K562 (cell line): ENCODE measurements around the gene SLC43A1. TPM values are rescaled to one million over a fixed set of nuclear protein-coding genes. Genes with fewer than 3 reads are reported as not detected.

Experiments
- ATAC-seq: fragments of 200-7000 bp; cut with Tn5 transposase; 3 replicates; pipeline ENCODE4 v1.9.1; 2020; ENCODE audit warnings: moderate library complexity
- BruUV-seq: library from RNA; stranded (reverse); fragments of 400-500 nt; replicated peaks from 2 replicates; lab custom pipeline; 2021; lab: Mats Ljungman, UMichigan
- CTCF ChIA-PET: fragments of 300-600 bp; formaldehyde crosslinking; extraction: SDS; loops from one replicate; lab custom pipeline; 2021; ENCODE audit warnings: low intra/inter-chr PET ratio; lab: Yijun Ruan, JAX
- POLR2A ChIA-PET: fragments of 300-600, 350-650 bp; sonication (Branson Sonifier 250); formaldehyde crosslinking; extraction: SDS; loops from one replicate; lab custom pipeline; 2021; ENCODE audit warnings: antibody characterized with exemption, inconsistent platforms; lab: Yijun Ruan, JAX
- DNase-seq, 4 experiments: peaks; one replicate each; pipeline versions ENCODE4 v3.0.0 to v3.0.0-alpha.2; 2011 to 2018; ENCODE audit warnings: low spot score in 3 of 4, mixed read lengths in 3 of 4; ENCODE audit errors: extremely low read depth in 1 of 4
- FAIRE-seq: peaks from 2 replicates; lab custom pipeline; 2011; peaks lifted over from hg19 to GRCh38; lab: Jason Lieb, UNC
- H2AFZ ChIP-seq: 2 replicates; pipeline ENCODE4 v1.6.0; 2011; ENCODE audit warnings: low read depth, low read length, control low read depth, inconsistent platforms
- H3K27ac ChIP-seq: fragments of 200-600 bp; 3 replicates; pipeline ENCODE4 v1.8.0; 2011; ENCODE audit warnings: low read depth, mild to moderate bottlenecking, control low read depth, inconsistent platforms, low read length, moderate library complexity, mixed read lengths; ENCODE audit errors: extremely low read depth
- H3K27me3 ChIP-seq, 2 experiments: fragments of 300-600 bp in 1 of 2; 2 replicates in 1 of 2; 3 replicates in 1 of 2; pipeline versions ENCODE4 v1.6.0 to v1.8.0; 2011; ENCODE audit warnings: inconsistent platforms in 2 of 2, low read length in 2 of 2, mild to moderate bottlenecking in 1 of 2, mixed read lengths in 1 of 2, moderate library complexity in 1 of 2; ENCODE audit not compliant: control insufficient read depth in 2 of 2, insufficient read depth in 2 of 2
- H3K36me3 ChIP-seq: fragments of 300-600 bp; 3 replicates; pipeline ENCODE4 v1.8.0; 2011; ENCODE audit warnings: mild to moderate bottlenecking, low read length, inconsistent platforms; ENCODE audit not compliant: control insufficient read depth, insufficient read depth
- H3K4me1 ChIP-seq, 2 experiments: fragments of 200-600 bp in 1 of 2; replicated peaks in 1 of 2; 2 replicates in 1 of 2; 3 replicates in 1 of 2; pipeline versions ENCODE4 v1.5.1 to v1.8.0; 2011; ENCODE audit warnings: inconsistent platforms in 2 of 2, low read length in 2 of 2, mild to moderate bottlenecking in 1 of 2, mixed read lengths in 1 of 2, moderate library complexity in 1 of 2; ENCODE audit not compliant: control insufficient read depth in 2 of 2, insufficient read depth in 2 of 2
- H3K4me2 ChIP-seq: 2 replicates; pipeline ENCODE4 v1.6.1; 2011; ENCODE audit warnings: low read length, control low read depth, inconsistent platforms, mixed read lengths; ENCODE audit not compliant: insufficient read depth
- H3K4me3 ChIP-seq: fragments of 200-600 bp; sonication (generic), shearing (Covaris generic); 2 replicates; pipeline ENCODE4 v1.5.1; 2016; ENCODE audit warnings: control low read depth, inconsistent platforms
- H3K79me2 ChIP-seq: fragments of 200-600 bp; 3 replicates; pipeline ENCODE4 v1.8.0; 2011; ENCODE audit warnings: low read length, inconsistent platforms; ENCODE audit not compliant: control insufficient read depth, insufficient read depth
- H3K9ac ChIP-seq, 2 experiments: 2 replicates each; pipeline versions ENCODE4 v1.6.0 to v1.6.1; 2011; ENCODE audit warnings: low read depth in 2 of 2, low read length in 2 of 2, control low read depth in 1 of 2, inconsistent platforms in 1 of 2, mild to moderate bottlenecking in 1 of 2, mixed read lengths in 1 of 2; ENCODE audit not compliant: insufficient read depth in 1 of 2
- H3K9me1 ChIP-seq: one replicate; pipeline ENCODE4 v1.6.0; 2011; ENCODE audit warnings: inconsistent platforms, mild to moderate bottlenecking, low read length, moderate library complexity; ENCODE audit not compliant: control insufficient read depth, insufficient read depth
- H3K9me3 ChIP-seq: replicated peaks from 2 replicates; pipeline ENCODE4 v1.5.1; 2011; ENCODE audit warnings: low read depth, low read length, inconsistent platforms; ENCODE audit not compliant: control insufficient read depth, insufficient read depth
- H4K20me1 ChIP-seq: replicated peaks from 2 replicates; pipeline ENCODE4 v1.6.1; 2011; ENCODE audit warnings: low read length, inconsistent platforms, mixed read lengths; ENCODE audit not compliant: control insufficient read depth, insufficient read depth
- FUS ChIP-seq: fragments of 200-400 bp; formaldehyde crosslinking; optimal IDR thresholded peaks from 2 replicates; pipeline ENCODE3; 2017; ENCODE audit warnings: low read depth, low read length
- GTF3C2 ChIP-seq: IDR thresholded peaks from 3 replicates; pipeline ENCODE4 v1.6.1; 2011; ENCODE audit warnings: borderline replicate concordance, mild to moderate bottlenecking, moderate library complexity; ENCODE audit not compliant: insufficient read length; ENCODE audit errors: extremely low read depth
- ID3 ChIP-seq, 2 experiments: fragments of 250-450 bp in 1 of 2; fragments of 450-650 bp in 1 of 2; sonication (Bioruptor Pico) in 1 of 2; IDR thresholded peaks; 2 replicates each; pipeline versions ENCODE4 v1.6.1 to v1.8.0; 2016 to 2021; ENCODE audit warnings: mild to moderate bottlenecking in 2 of 2, moderate library complexity in 2 of 2, missing compliant biosample characterization in 1 of 2, missing genetic modification characterization in 1 of 2
- MCM3 ChIP-seq: fragments of 450-650 bp; IDR thresholded peaks from 2 replicates; pipeline ENCODE4 v1.6.1; 2016
- SIN3A ChIP-seq, 2 experiments: fragments of 150-350 bp in 1 of 2; IDR thresholded peaks; 2 replicates each; pipeline ENCODE4 v1.6.1; 2011 to 2016; ENCODE audit warnings: borderline replicate concordance in 2 of 2, low read depth in 2 of 2, low read length in 2 of 2, mild to moderate bottlenecking in 2 of 2, moderate library complexity in 2 of 2; ENCODE audit not compliant: control insufficient read depth in 1 of 2
- SMARCE1 ChIP-seq: fragments of 450-650 bp; IDR thresholded peaks from 2 replicates; pipeline ENCODE4 v1.7.1; 2016; ENCODE audit warnings: mild to moderate bottlenecking
- SP2 ChIP-seq: IDR thresholded peaks from 2 replicates; pipeline ENCODE4 v1.6.1; 2011; ENCODE audit warnings: mild to moderate bottlenecking, low read depth, low read length, moderate library complexity; ENCODE audit not compliant: poor library complexity, severe bottlenecking; ENCODE audit errors: extremely low read depth
- ZFX ChIP-seq: sonication (generic); formaldehyde crosslinking; IDR thresholded peaks from 2 replicates; pipeline ENCODE4 v1.8.0; 2022; ENCODE audit warnings: mild to moderate bottlenecking, missing genetic modification reagents, moderate library complexity
- ZNF407 ChIP-seq: fragments of 450-650 bp; IDR thresholded peaks from 2 replicates; pipeline ENCODE4 v1.6.1; 2016; ENCODE audit warnings: low read depth
- WGBS: fragments of 100-300 bp; shearing (Covaris generic); methylation state at CpG from one replicate; pipeline ENCODE4 v1.1.6; 2016; ENCODE audit warnings: low coverage, mixed read lengths; ENCODE audit not compliant: insufficient coverage; ENCODE audit errors: missing lambda C conversion rate; 5-methylcytosine and 5-hydroxymethylcytosine counted together
- in situ Hi-C: fragments of 300-500 bp; cut with MboI; formaldehyde crosslinking; loops from 4 replicates; pipeline ENCODE4 v1.15.0; 2018; ENCODE audit warnings: inconsistent platforms, mixed read lengths
- intact Hi-C: fragments of 100-400 bp; cut with micrococcal nuclease; formaldehyde crosslinking; loops from 2 replicates; pipeline ENCODE4 v1.14.2; 2022
- polyA plus RNA-seq, 8 experiments: library from polyadenylated mRNA; depleted of rRNA in 4 of 8; stranded (reverse) in 5 of 8; unstranded in 3 of 8; fragments of >200 nt; fragmentation: Nextera tagmentation in 2 of 8; fragmentation: Illumina TruSeq in 1 of 8; extraction: Ambion mirVana in 2 of 8; extraction: Trizol in 1 of 8; gene quantifications; 2 replicates each; pipeline versions ENCODE4 v1.2.1 to v1.2.3, GENCODE V29; 2011 to 2014; ENCODE audit warnings: inconsistent platforms in 1 of 8, missing spikeins in 1 of 8
- total RNA-seq, 7 experiments: library from RNA; depleted of rRNA in 6 of 7; stranded (reverse); fragments of >200 nt in 6 of 7; fragmentation: Illumina TruSeq in 2 of 7; extraction: Trizol in 2 of 7; gene quantifications; 2 replicates each; pipeline versions ENCODE4 v1.2.1 to v1.2.3, GENCODE V29; 2011 to 2021; ENCODE audit warnings: low replicate concordance in 1 of 7

SLC43A1 gene
- total and polyA plus RNA-seq, 9 of the 15 experiments (the other 6 are each of a cell fraction or from before 2014, with no cell fraction given) = 2.6 to 41.8 (median 24.6) TPM

GRCh38 chr11:57530215-57530595, 14.7 kb upstream of the SLC43A1 start:
- peak overlapping the region; percentile 90 for H3K27ac ChIP-seq
- H3K9me3 ChIP-seq = no peaks in the 10 kb centered on the region
- peak; percentile 10 for ATAC-seq
- H3K4me3 ChIP-seq = peak overlapping the region; percentile 82
- peak overlapping the region; percentile 89 for H2AFZ ChIP-seq
- in situ Hi-C loops (no loop called here), intact Hi-C loops (loop anchor here (1.0 to 2.0 kb wide), 2 partner anchors 37 to 111 kb away; partner anchors contain the start of gene UBE2L6)
- WGBS = 1% methylated on average over 16 of the region's 17 CpGs
- H3K79me2 ChIP-seq = peaks cover 35% of the 10 kb centered on the region
- H3K4me1 ChIP-seq = peaks cover 9 to 34% of the 10 kb centered on the region in 2 experiments; a peak in 4 of 5 replicates
- FAIRE-seq = peak; percentile 40
- H3K27me3 ChIP-seq = no peaks in the 10 kb centered on the region
- H3K9me1 ChIP-seq = no peaks in the 10 kb centered on the region
- H3K4me2 ChIP-seq = peak overlapping the region; percentile 97
- BruUV-seq = TSS peak; percentile 78
- H3K9ac ChIP-seq = peak overlapping the region; percentile 91 to 93
- CTCF ChIA-PET = interaction anchor here (0.8 to 1.1 kb wide), 2 partner anchors 37 to 115 kb away, joined by 3 to 4 read pairs; no protein-coding TSS in a partner anchor
- H3K36me3 ChIP-seq = peaks cover 36% of the 10 kb centered on the region
- H4K20me1 ChIP-seq = no peaks in the 10 kb centered on the region
- POLR2A ChIA-PET = interaction anchor here (0.6 to 1.6 kb wide), 5 partner anchors 12 to 1243 kb away, joined by 3 to 9 read pairs (median 3); partner anchors contain the start of gene SLC43A1
- DNase-seq = no peak
- TF ChIP-seq SMARCE1 (no peak), ZFX (0 out of 2 replicates have a peak, but pooled peaks have one; percentile 26), GTF3C2 (no peak), MCM3 (no peak), SIN3A (IDR thresholded peaks at IDR 0.05; ENCODE audit: borderline replicate concordance in 2 of 2, control insufficient read depth in 1 of 2, low read depth in 2 of 2, low read length in 2 of 2) (0 out of 4 replicates have a peak, but pooled peaks of 1 of the 2 experiments have one; percentile 7), ID3 (CRISPR knock-in tag; IDR thresholded peaks at IDR 0.05) (no peak), ID3 (tag; IDR thresholded peaks at IDR 0.05) (peak; percentile 72), SP2 (no peak), FUS (no peak), ZNF407 (no peak)
